HEK293 (cell line): Measurements from ENCODE around the gene S100A1.

ENCODE experiments used
- CTCF ChIA-PET: fragments of 350-600 bp; formaldehyde crosslinking; extraction: SDS; loops from one replicate; lab custom pipeline; 2021; ENCODE audit warnings: antibody characterized with exemption; lab: Yijun Ruan, JAX
- POLR2A ChIA-PET: fragments of 300-600 bp; formaldehyde crosslinking; extraction: SDS; loops from one replicate; lab custom pipeline; 2020; ENCODE audit warnings: antibody characterized with exemption, inconsistent platforms; lab: Yijun Ruan, JAX
- H3K27ac ChIP-seq: fragments of 200-500 bp; sonication (Bioruptor generic); 2 replicates; pipeline ENCODE4 v1.5.1; 2014; ENCODE audit warnings: low read depth, low read length, control low read depth, inconsistent platforms; ENCODE audit errors: extremely low read depth
- H3K36me3 ChIP-seq, 2 experiments: fragments of 200-500 bp in 1 of 2; sonication (Bioruptor generic) in 1 of 2; 1 replicate in 1 of 2; 2 replicates in 1 of 2; pipeline ENCODE4 v1.5.1; 2014 to 2017; ENCODE audit warnings: inconsistent platforms in 2 of 2, low read length in 2 of 2; ENCODE audit not compliant: control insufficient read depth in 2 of 2, insufficient read depth in 1 of 2
- H3K4me1 ChIP-seq: fragments of 200-500 bp; sonication (Bioruptor generic); 2 replicates; pipeline ENCODE4 v1.5.1; 2014; ENCODE audit warnings: mild to moderate bottlenecking, low read length, inconsistent platforms; ENCODE audit not compliant: control insufficient read depth, insufficient read depth
- H3K4me3 ChIP-seq: 2 replicates; pipeline ENCODE4 v1.5.1; 2011; ENCODE audit warnings: low read depth, mild to moderate bottlenecking, control low read depth, low read length, moderate library complexity
- H3K9me3 ChIP-seq: fragments of 200-500 bp; sonication (Bioruptor generic); 2 replicates; pipeline ENCODE4 v1.5.1; 2014; ENCODE audit warnings: low read depth, low read length, inconsistent platforms; ENCODE audit not compliant: control insufficient read depth, insufficient read depth
- BCL11A ChIP-seq: fragments of 450-650 bp; formaldehyde crosslinking; IDR thresholded peaks from 2 replicates; pipeline ENCODE4 v1.5.1; 2016; ENCODE audit warnings: low read depth, missing biosample characterization, missing genetic modification characterization
- EGR2 ChIP-seq: fragments of 450-650 bp; formaldehyde crosslinking; IDR thresholded peaks from 2 replicates; pipeline ENCODE4 v1.5.1; 2016; ENCODE audit warnings: low read depth, missing biosample characterization, missing genetic modification characterization
- HOXA7 ChIP-seq: sonication (generic); formaldehyde crosslinking; IDR thresholded peaks from 2 replicates; pipeline ENCODE4 v1.8.1; 2022; ENCODE audit warnings: missing genetic modification reagents, borderline replicate concordance
- HOXC10 ChIP-seq: sonication (generic); formaldehyde crosslinking; IDR thresholded peaks from 2 replicates; pipeline ENCODE4 v1.8.1; 2023; ENCODE audit warnings: mild to moderate bottlenecking, missing genetic modification reagents
- KLF17 ChIP-seq: fragments of 450-650 bp; formaldehyde crosslinking; IDR thresholded peaks from 2 replicates; pipeline ENCODE4 v1.5.1; 2016; ENCODE audit warnings: missing biosample characterization, missing genetic modification characterization
- PRDM2 ChIP-seq: fragments of 450-650 bp; formaldehyde crosslinking; IDR thresholded peaks from 2 replicates; pipeline ENCODE4 v1.5.1; 2016; ENCODE audit warnings: missing biosample characterization, missing genetic modification characterization, borderline replicate concordance
- SP7 ChIP-seq: fragments of 450-650 bp; formaldehyde crosslinking; IDR thresholded peaks from 2 replicates; pipeline ENCODE4 v1.5.1; 2016; ENCODE audit warnings: missing biosample characterization, missing genetic modification characterization
- ZBTB8A ChIP-seq: fragments of 450-650 bp; formaldehyde crosslinking; IDR thresholded peaks from 2 replicates; pipeline ENCODE4 v1.5.1; 2016; ENCODE audit warnings: missing biosample characterization, missing genetic modification characterization
- ZEB2 ChIP-seq: fragments of 450-650 bp; formaldehyde crosslinking; IDR thresholded peaks from 2 replicates; pipeline ENCODE4 v1.5.1; 2016; ENCODE audit warnings: missing biosample characterization, missing genetic modification characterization
- ZFHX2 ChIP-seq: fragments of 450-650 bp; formaldehyde crosslinking; conservative IDR thresholded peaks from 2 replicates; pipeline ENCODE4 v1.5.1; 2016; ENCODE audit warnings: missing biosample characterization, missing genetic modification characterization
- ZNF239 ChIP-seq: fragments of 450-650 bp; formaldehyde crosslinking; IDR thresholded peaks from 2 replicates; pipeline ENCODE4 v1.5.1; 2016; ENCODE audit warnings: missing biosample characterization, missing genetic modification characterization
- ZNF248 ChIP-seq: fragments of 450-650 bp; formaldehyde crosslinking; IDR thresholded peaks from 2 replicates; pipeline ENCODE4 v1.5.1; 2017; ENCODE audit warnings: missing biosample characterization, missing genetic modification characterization
- ZNF37A ChIP-seq: fragments of 450-650 bp; IDR thresholded peaks from 2 replicates; pipeline ENCODE4 v1.5.1; 2018; ENCODE audit warnings: missing biosample characterization, missing genetic modification characterization
- ZNF514 ChIP-seq: fragments of 450-650 bp; formaldehyde crosslinking; IDR thresholded peaks from 2 replicates; pipeline ENCODE4 v1.5.1; 2016; ENCODE audit warnings: missing biosample characterization, missing genetic modification characterization
- ZNF529 ChIP-seq: fragments of 450-650 bp; formaldehyde crosslinking; IDR thresholded peaks from 2 replicates; pipeline ENCODE4 v1.5.1; 2017; ENCODE audit warnings: missing genetic modification characterization, missing biosample characterization; ENCODE audit not compliant: insufficient replicate concordance
- ZNF558 ChIP-seq: fragments of 450-650 bp; formaldehyde crosslinking; IDR thresholded peaks from 2 replicates; pipeline ENCODE4 v1.5.1; 2016; ENCODE audit warnings: missing biosample characterization, missing genetic modification characterization
- ZNF654 ChIP-seq: fragments of 450-650 bp; formaldehyde crosslinking; IDR thresholded peaks from 2 replicates; pipeline ENCODE4 v1.5.1; 2016; ENCODE audit warnings: low read depth, missing biosample characterization, missing genetic modification characterization
- ZNF660 ChIP-seq: fragments of 450-650 bp; IDR thresholded peaks from 2 replicates; pipeline ENCODE4 v1.5.1; 2018; ENCODE audit warnings: missing biosample characterization, mild to moderate bottlenecking, missing genetic modification characterization
- ZNF76 ChIP-seq: fragments of 450-650 bp; formaldehyde crosslinking; IDR thresholded peaks from 2 replicates; pipeline ENCODE4; 2016; ENCODE audit warnings: low read depth, missing biosample characterization, missing genetic modification characterization, borderline replicate concordance
- ZSCAN18 ChIP-seq: fragments of 450-650 bp; formaldehyde crosslinking; IDR thresholded peaks from 2 replicates; pipeline ENCODE4 v1.5.1; 2016; ENCODE audit warnings: missing biosample characterization, missing genetic modification characterization
- TF ChIP-seq, protein P1 (sequence below): fragments of 450-650 bp; formaldehyde crosslinking; IDR thresholded peaks from 2 replicates; pipeline ENCODE4 v1.5.1; 2016; ENCODE audit warnings: missing biosample characterization, missing genetic modification characterization

Gene S100A1

GRCh38 chr1:153592748-153593147, 35.5 kb upstream of the S100A1 start (continued):
- TF ChIP-seq HOXA7 (no peak), ZNF529 (no peak)
- TF ChIP-seq, all 188 proteins: peak for 0

DNA sequence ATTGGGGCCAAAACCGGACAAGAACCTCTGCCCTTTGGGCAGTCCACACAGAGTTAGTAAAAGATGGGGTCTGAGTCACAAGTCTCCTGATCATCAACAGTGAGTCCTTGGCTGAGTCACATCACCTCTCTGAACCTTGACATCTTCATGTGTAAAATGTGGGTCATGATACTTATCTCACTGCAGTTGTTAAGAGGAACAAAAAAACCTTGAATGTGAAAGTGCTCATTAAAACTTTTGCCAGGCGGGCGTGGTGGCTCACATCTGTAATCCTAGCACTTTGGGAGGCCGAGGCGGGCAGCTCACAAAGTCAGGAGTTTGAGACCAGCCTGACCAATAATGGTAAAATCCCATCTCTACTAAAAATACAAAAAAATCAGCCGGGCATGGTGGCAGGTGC, 31.0 kb upstream of the S100A1 start:
- no peaks in the 10 kb centered on the region for H3K36me3 ChIP-seq
- no peaks in the 10 kb centered on the region for H3K4me1 ChIP-seq
- CTCF ChIA-PET, result interaction anchor here (0.8 to 1.4 kb wide), 3 partner anchors 29 to 245 kb away, joined by 3 to 5 read pairs (median 3); partner anchors contain the start of gene S100A13
- no peak overlapping the region for H3K4me3 ChIP-seq
- TF ChIP-seq ZEB2 (tag by site-specific recombination) (no peak), ZNF514 (tag by site-specific recombination) (no peak), EGR2 (tag by site-specific recombination) (no peak), ZFHX2 (tag by site-specific recombination) (no peak), PRDM2 (tag by site-specific recombination) (no peak)
- POLR2A ChIA-PET, result no interaction called here
- H3K27ac ChIP-seq, result no peak overlapping the region
- H3K9me3 ChIP-seq, result no peaks in the 10 kb centered on the region

DNA sequence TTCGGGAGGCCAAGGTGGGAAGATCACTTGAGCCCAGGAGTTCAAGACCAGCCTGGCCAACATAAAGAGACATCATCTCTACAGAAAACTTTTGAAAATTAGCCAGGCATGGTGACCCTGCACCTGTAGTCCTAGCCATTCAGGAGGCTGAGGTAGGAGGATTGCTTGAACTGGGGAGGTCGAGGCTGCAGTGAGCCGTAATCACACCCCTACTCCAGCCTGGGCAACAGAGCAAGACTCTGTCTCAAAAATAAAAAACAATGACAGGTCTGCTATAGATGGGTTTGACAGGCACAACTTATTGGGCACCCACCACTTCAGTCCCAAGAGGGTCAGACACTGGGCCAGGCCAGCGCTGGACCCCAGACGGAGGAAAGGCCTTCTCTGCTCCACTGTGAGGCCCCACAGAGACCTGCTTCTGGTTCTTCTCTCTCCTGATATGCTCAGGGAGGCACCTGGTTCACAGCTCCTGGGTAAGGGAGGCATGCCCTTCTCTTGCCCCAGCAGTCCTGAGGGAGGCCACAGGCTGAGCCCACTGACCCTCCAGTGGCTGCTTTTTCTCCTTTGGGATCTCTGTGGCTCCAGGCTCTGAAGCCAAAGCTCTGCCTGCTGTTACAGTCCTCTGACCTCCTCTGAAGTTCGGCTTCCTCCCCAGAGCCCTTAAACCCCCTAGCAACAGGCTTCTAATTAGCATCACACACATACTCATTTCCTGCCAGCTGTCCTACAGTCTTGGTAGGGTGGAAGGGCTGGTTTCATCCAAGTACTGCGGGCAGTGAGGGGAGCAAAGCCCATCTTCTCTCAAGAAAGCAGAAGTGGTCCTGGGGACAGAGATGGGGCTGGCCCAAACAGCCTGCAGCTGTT, 29.7 kb upstream of the S100A1 start:
- POLR2A ChIA-PET, result no interaction called here

DNA sequence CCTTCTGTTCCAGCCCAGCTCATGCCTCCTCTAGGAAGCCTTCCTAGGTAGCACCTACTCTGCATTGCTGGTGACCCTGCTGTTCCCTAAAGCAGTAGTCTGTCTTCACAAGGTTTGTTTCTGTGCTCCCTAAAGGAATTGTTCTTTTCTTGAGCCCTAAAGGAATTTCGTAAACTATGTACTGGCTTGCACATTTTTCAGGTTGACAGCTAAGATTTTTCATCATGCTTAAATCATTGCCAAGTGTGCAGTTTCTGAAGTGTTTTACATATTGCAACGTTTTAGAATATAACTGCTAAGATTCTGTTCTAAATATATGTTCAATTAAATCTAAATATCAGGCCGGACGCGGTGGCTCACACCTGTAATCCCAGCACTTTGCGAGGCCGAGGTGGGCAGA, 28.4 kb upstream of the S100A1 start:
- Histone ChIP-seq H3K4me1 (no peaks in the 10 kb centered on the region), H3K36me3 (no peaks in the 10 kb centered on the region), H3K4me3 (no peak overlapping the region), H3K27ac (no peak overlapping the region), H3K9me3 (no peaks in the 10 kb centered on the region)
- TF ChIP-seq ZSCAN18 (tag by site-specific recombination), result no peak
- TF ChIP-seq SP7, result no peak
- TF ChIP-seq ZNF76, result no peak
- TF ChIP-seq, protein P1, sequence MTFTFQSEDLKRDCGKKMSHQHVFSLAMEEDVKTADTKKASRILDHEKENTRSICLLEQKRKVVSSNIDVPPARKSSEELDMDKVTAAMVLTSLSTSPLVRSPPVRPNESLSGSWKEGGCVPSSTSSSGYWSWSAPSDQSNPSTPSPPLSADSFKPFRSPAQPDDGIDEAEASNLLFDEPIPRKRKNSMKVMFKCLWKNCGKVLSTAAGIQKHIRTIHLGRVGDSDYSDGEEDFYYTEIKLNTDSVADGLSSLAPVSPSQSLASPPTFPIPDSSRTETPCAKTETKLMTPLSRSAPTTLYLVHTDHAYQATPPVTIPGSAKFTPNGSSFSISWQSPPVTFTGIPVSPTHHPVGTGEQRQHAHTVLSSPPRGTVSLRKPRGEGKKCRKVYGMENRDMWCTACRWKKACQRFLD (tag by site-specific recombination), result no peak
- TF ChIP-seq ZNF654 (tag by site-specific recombination), result no peak
- no peak for TF ChIP-seq ZNF248
- ChIA-PET CTCF (interaction anchor here (0.6 to 1.3 kb wide), 2 partner anchors 11 to 27 kb away, joined by 3 to 4 read pairs; partner anchors contain the start of gene S100A13), POLR2A (no interaction called here)

More for the DNA sequence above, 29.7 kb upstream of the S100A1 start:
- TF ChIP-seq ZNF558, result no peak
- no peak for TF ChIP-seq HOXC10 (CRISPR knock-in tag)
- TF ChIP-seq ZBTB8A, result no peak
- no peak for TF ChIP-seq ZNF239 (tag by site-specific recombination)
- TF ChIP-seq ZNF660 (tag by site-specific recombination), result no peak
- no peak for TF ChIP-seq ZNF37A (tag by site-specific recombination)
- TF ChIP-seq KLF17 (tag by site-specific recombination), result no peak
- no peak for TF ChIP-seq BCL11A (tag by site-specific recombination)
- TF ChIP-seq, all 188 proteins: peak for 0
- CTCF ChIA-PET, result interaction anchor here (0.6 to 1.4 kb wide), 3 partner anchors 26 to 251 kb away, joined by 3 to 5 read pairs (median 4); no protein-coding TSS in a partner anchor
- H3K9me3 ChIP-seq, result no peaks in the 10 kb centered on the region
- no peak overlapping the region for H3K4me3 ChIP-seq
- H3K4me1 ChIP-seq, result no peaks in the 10 kb centered on the region
- H3K36me3 ChIP-seq, result no peaks in the 10 kb centered on the region
- H3K27ac ChIP-seq, result no peak overlapping the region
